ENCODE data around the gene CUL4A. TPM values are rescaled to one million over a fixed set of nuclear protein-coding genes. Genes with fewer than 3 reads are reported as not detected.

Gene CUL4A
- total and polyA plus RNA-seq, 9 of the 15 experiments (the other 6 are each of a cell fraction or from before 2014, with no cell fraction given), result 21.1 to 92.0 (median 63.2) TPM

- TF ChIP-seq AFF4 (CRISPR knock-in tag; IDR thresholded peaks at IDR 0.05), result no peak
- TF ChIP-seq MAFG (tag; conservative IDR thresholded peaks at IDR 0.05), result no peak
- TF ChIP-seq BDP1 (IDR thresholded peaks at IDR 0.05; ENCODE audit: insufficient read depth, insufficient read length), result no peak
- no peak for TF ChIP-seq ZNF280A (IDR thresholded peaks at IDR 0.05; ENCODE audit: low read depth, partially characterized antibody)
- no peak for TF ChIP-seq EGR1 (conservative IDR thresholded peaks at IDR 0.05)
- no peak for TF ChIP-seq NCOA4 (IDR thresholded peaks at IDR 0.05; ENCODE audit: partially characterized antibody)
- TF ChIP-seq SETDB1 (IDR thresholded peaks at IDR 0.05; ENCODE audit: low read length), result no peak
- no peak for TF ChIP-seq PHB (CRISPR knock-in tag; IDR thresholded peaks at IDR 0.05)
- TF ChIP-seq ZBTB1 (CRISPR knock-in tag; IDR thresholded peaks at IDR 0.05; ENCODE audit: borderline replicate concordance, low read depth), result no peak
- TF ChIP-seq HIVEP1 (CRISPR knock-in tag; IDR thresholded peaks at IDR 0.05), result no peak
- TF ChIP-seq NELFE (IDR thresholded peaks at IDR 0.05; ENCODE audit: insufficient read depth, insufficient read length), result no peak
- TF ChIP-seq MTA1 (IDR thresholded peaks at IDR 0.05; ENCODE audit: borderline replicate concordance), result no peak
- TF ChIP-seq ZNF507 (tag; conservative IDR thresholded peaks at IDR 0.05), result no peak
- TF ChIP-seq ZNF785 (CRISPR knock-in tag; IDR thresholded peaks at IDR 0.05), result no peak
- peak; percentile 24 to 51; a peak in 1 of 4 replicates for TF ChIP-seq FOXA3 (CRISPR knock-in tag; conservative IDR thresholded peaks at IDR 0.05 in 1 of 2, IDR thresholded peaks at IDR 0.05 in 1 of 2)
- no peak for TF ChIP-seq ZNF583 (CRISPR knock-in tag; IDR thresholded peaks at IDR 0.05)
- TF ChIP-seq SP2 (IDR thresholded peaks at IDR 0.05; ENCODE audit: extremely low read depth, low read depth, low read length, poor library complexity, severe bottlenecking), result no peak
- TF ChIP-seq ZNF75A (CRISPR knock-in tag; IDR thresholded peaks at IDR 0.05), result no peak
- TF ChIP-seq TRIM24 (IDR thresholded peaks at IDR 0.05), result peak in 1 of 2 experiments; percentile 22; a peak in 1 of 4 replicates
- no peak for TF ChIP-seq EWSR1 (IDR thresholded peaks at IDR 0.05; ENCODE audit: borderline replicate concordance, low read depth, partially characterized antibody)
- 0 out of 2 replicates have a peak, but pooled peaks have one; percentile 12 for TF ChIP-seq ZNF592 (IDR thresholded peaks at IDR 0.05)
Measured at GRCh38 chr13:113220141-113220598, 10.8 kb downstream of the CUL4A start (continued).

Data from K562 (cell line).